Measurements from ENCODE around the gene EIF3B. TPM values are rescaled to one million over a fixed set of nuclear protein-coding genes. Genes with fewer than 3 reads are reported as not detected.

The EIF3B gene
- total RNA-seq, 1 experiment from 2014 or later, result 333 TPM

GRCh38 chr7:2360796-2361195, 6.2 kb downstream of the EIF3B start:
- peaks cover 96% of the 10 kb centered on the region for H3K36me3 Mint-ChIP-seq (ENCODE audit: insufficient read depth, unreplicated experiment)
- intact Hi-C loops (cut with micrococcal nuclease; ENCODE audit: unreplicated experiment), result no loop called here
- H3K27ac Mint-ChIP-seq (ENCODE audit: unreplicated experiment), result peak overlapping the region; percentile 48
- H3K9me3 Mint-ChIP-seq (ENCODE audit: low read depth, unreplicated experiment), result no peaks in the 10 kb centered on the region
- no peak for DNase-seq
- H3K27me3 Mint-ChIP-seq (ENCODE audit: unreplicated experiment), result no peaks in the 10 kb centered on the region
- peaks cover 25% of the 10 kb centered on the region for H3K4me1 Mint-ChIP-seq (ENCODE audit: low read depth, unreplicated experiment)
- CTCF ChIA-PET, result interaction anchor here (0.6 kb wide), 1 partner anchor 97 kb away, joined by 5 read pairs; no protein-coding TSS in a partner anchor
- TF ChIP-seq CTCF (IDR thresholded peaks at IDR 0.05; ENCODE audit: unreplicated experiment), result no peak
- no TSS peak for BruUV-seq (replicated peaks)
- H3K4me3 Mint-ChIP-seq (ENCODE audit: low read depth, unreplicated experiment), result no peak overlapping the region

GRCh38 chr7:2362385-2363088, 7.9 kb downstream of the EIF3B start:
- no peak for DNase-seq
- no peak overlapping the region for H3K27ac Mint-ChIP-seq (ENCODE audit: unreplicated experiment)
- intact Hi-C loops (cut with micrococcal nuclease; ENCODE audit: unreplicated experiment), result no loop called here
- H3K4me3 Mint-ChIP-seq (ENCODE audit: low read depth, unreplicated experiment), result no peak overlapping the region
- H3K36me3 Mint-ChIP-seq (ENCODE audit: insufficient read depth, unreplicated experiment), result peaks cover 96% of the 10 kb centered on the region
- H3K4me1 Mint-ChIP-seq (ENCODE audit: low read depth, unreplicated experiment), result peaks cover 19% of the 10 kb centered on the region
- no peaks in the 10 kb centered on the region for H3K9me3 Mint-ChIP-seq (ENCODE audit: low read depth, unreplicated experiment)
- H3K27me3 Mint-ChIP-seq (ENCODE audit: unreplicated experiment), result no peaks in the 10 kb centered on the region
- no TSS peak for BruUV-seq (replicated peaks)
- CTCF ChIA-PET, result no interaction called here
- no peak for TF ChIP-seq CTCF (IDR thresholded peaks at IDR 0.05; ENCODE audit: unreplicated experiment)

- H3K9me3 Mint-ChIP-seq (ENCODE audit: low read depth, unreplicated experiment), result no peaks in the 10 kb centered on the region
- BruUV-seq (replicated peaks), result no TSS peak
- H3K36me3 Mint-ChIP-seq (ENCODE audit: insufficient read depth, unreplicated experiment), result peaks cover 99% of the 10 kb centered on the region
- intact Hi-C loops (cut with micrococcal nuclease; ENCODE audit: unreplicated experiment), result no loop called here
- H3K4me1 Mint-ChIP-seq (ENCODE audit: low read depth, unreplicated experiment), result no peaks in the 10 kb centered on the region
- CTCF ChIA-PET, result interaction anchor here (0.5 to 0.8 kb wide), 2 partner anchors 21 to 50 kb away, joined by 3 to 5 read pairs; no protein-coding TSS in a partner anchor
- no peak for DNase-seq
- no peak overlapping the region for H3K4me3 Mint-ChIP-seq (ENCODE audit: low read depth, unreplicated experiment)
- H3K27me3 Mint-ChIP-seq (ENCODE audit: unreplicated experiment), result no peaks in the 10 kb centered on the region
- TF ChIP-seq CTCF (IDR thresholded peaks at IDR 0.05; ENCODE audit: unreplicated experiment), result no peak
- H3K27ac Mint-ChIP-seq (ENCODE audit: unreplicated experiment), result no peak overlapping the region
Observed at GRCh38 chr7:2369139-2369538, 14.5 kb downstream of the EIF3B start.

GRCh38 chr7:2371329-2371728, 16.7 kb downstream of the EIF3B start:
- H3K9me3 Mint-ChIP-seq (ENCODE audit: low read depth, unreplicated experiment), result no peaks in the 10 kb centered on the region
- intact Hi-C loops (cut with micrococcal nuclease; ENCODE audit: unreplicated experiment), result no loop called here
- no peak for DNase-seq
- CTCF ChIA-PET, result no interaction called here
- H3K36me3 Mint-ChIP-seq (ENCODE audit: insufficient read depth, unreplicated experiment), result peaks cover 96% of the 10 kb centered on the region
- no TSS peak for BruUV-seq (replicated peaks)
- H3K27ac Mint-ChIP-seq (ENCODE audit: unreplicated experiment), result no peak overlapping the region
- TF ChIP-seq CTCF (IDR thresholded peaks at IDR 0.05; ENCODE audit: unreplicated experiment), result no peak
- H3K4me3 Mint-ChIP-seq (ENCODE audit: low read depth, unreplicated experiment), result no peak overlapping the region
- no peaks in the 10 kb centered on the region for H3K27me3 Mint-ChIP-seq (ENCODE audit: unreplicated experiment)
- H3K4me1 Mint-ChIP-seq (ENCODE audit: low read depth, unreplicated experiment), result no peaks in the 10 kb centered on the region

Measured in Calu3 (cell line).